NCI-H446 (cell line): ENCODE measurements around the gene CPPED1.
A peak's percentile ranks its signal among the peaks of the same experiment; 100 is the strongest.
"Not testable (repeated sequence)": the region's sequence is repeated elsewhere in the genome, so short reads cannot be mapped to it uniquely, and the experiment has no call there.

Experiments
- DNase-seq, 2 experiments: peaks; one replicate each; lab custom pipeline; 2025; lab: John Stamatoyannopoulos, UW

The CPPED1 gene

GRCh38 chr16:12802048-12802447 lies 1.6 kb downstream of the CPPED1 start:
- DNase-seq = no peak

- no peak for DNase-seq
Measured at GRCh38 chr16:12801511-12802042, 2.1 kb downstream of the CPPED1 start.

- DNase-seq = no peak
Measured at GRCh38 chr16:12800817-12801216, 2.9 kb downstream of the CPPED1 start.

GRCh38 chr16:12799996-12800395 lies 3.7 kb downstream of the CPPED1 start:
- not testable (repeated sequence) for DNase-seq

- DNase-seq = no peak
Measured at GRCh38 chr16:12798846-12799245, 4.8 kb downstream of the CPPED1 start.

GRCh38 chr16:12798171-12798570 lies 5.5 kb downstream of the CPPED1 start:
- no peak for DNase-seq

- no peak for DNase-seq
Measured at GRCh38 chr16:12796498-12796897, 7.2 kb downstream of the CPPED1 start.

GRCh38 chr16:12794486-12795387 lies 8.9 kb downstream of the CPPED1 start:
- peak in 1 of 2 experiments; percentile 63 for DNase-seq

- DNase-seq = no peak
Measured at GRCh38 chr16:12793865-12794240, 9.8 kb downstream of the CPPED1 start.

- no peak for DNase-seq
Measured at GRCh38 chr16:12793120-12793864, 10.4 kb downstream of the CPPED1 start.

- DNase-seq = not testable (repeated sequence)
Measured at GRCh38 chr16:12792528-12792927, 11.2 kb downstream of the CPPED1 start.

- no peak for DNase-seq
Measured at GRCh38 chr16:12791340-12791739, 12.3 kb downstream of the CPPED1 start.

- DNase-seq = no peak
Measured at GRCh38 chr16:12788758-12789157, 14.9 kb downstream of the CPPED1 start.

- DNase-seq = no peak
Measured at GRCh38 chr16:12786081-12786480, 17.6 kb downstream of the CPPED1 start.

GRCh38 chr16:12784076-12784475 lies 19.6 kb downstream of the CPPED1 start:
- peak in 1 of 2 experiments; percentile 9 for DNase-seq

- DNase-seq = no peak
Measured at GRCh38 chr16:12781777-12782176, 21.9 kb downstream of the CPPED1 start.

- no peak for DNase-seq
Measured at GRCh38 chr16:12780467-12780866, 23.2 kb downstream of the CPPED1 start.

- DNase-seq = no peak
Measured at GRCh38 chr16:12778726-12779125, 25.0 kb downstream of the CPPED1 start.

- no peak for DNase-seq
Measured at GRCh38 chr16:12775656-12776236, 27.9 kb downstream of the CPPED1 start.

- no peak for DNase-seq
Measured at GRCh38 chr16:12773221-12773620, 30.5 kb downstream of the CPPED1 start.

GRCh38 chr16:12771341-12771798 lies 32.3 kb downstream of the CPPED1 start:
- no peak for DNase-seq

GRCh38 chr16:12769525-12769924 lies 34.2 kb downstream of the CPPED1 start:
- no peak for DNase-seq
